Measurements from ENCODE around the gene NPRL2.

Gene NPRL2

GRCh38 chr3:50354850-50355249, 4.3 kb upstream of the NPRL2 start:
- Histone ChIP-seq H2AFZ (ENCODE audit: low read length) (no peak overlapping the region), H4K20me1 (ENCODE audit: insufficient read depth, low read length) (no peaks in the 10 kb centered on the region), H3K9ac (ENCODE audit: low read length) (no peak overlapping the region), H3K27ac (ENCODE audit: low read length) (no peak overlapping the region), H3K4me1 (ENCODE audit: low read length) (peaks cover 34% of the 10 kb centered on the region), H3K79me2 (ENCODE audit: low read length) (peaks cover 82% of the 10 kb centered on the region), H3K27me3 (replicated peaks; ENCODE audit: insufficient read depth, low read length) (no peaks in the 10 kb centered on the region), H3K4me2 (ENCODE audit: low read depth, low read length) (no peak overlapping the region), H3K9me3 (replicated peaks; ENCODE audit: insufficient read depth, low read length) (no peaks in the 10 kb centered on the region), H3K4me3 (ENCODE audit: low read length) (no peak overlapping the region), H3K36me3 (replicated peaks; ENCODE audit: insufficient read depth, low read length) (peaks cover 11% of the 10 kb centered on the region; the same call in 1 of the 2 replicates), H3F3A (ENCODE audit: insufficient read depth, low read length) (0 out of 2 replicates have a peak, but pooled peaks cover 6% of the 10 kb centered on the region), H3K9me2 (replicated peaks; ENCODE audit: insufficient read depth, low read length) (no peaks in the 10 kb centered on the region)
- no peak for DNase-seq
- TF ChIP-seq EZH2phosphoT487 (IDR thresholded peaks at IDR 0.05; ENCODE audit: low read length) (no peak), CTCF (IDR thresholded peaks at IDR 0.05; ENCODE audit: low read length) (no peak), EZH2 (optimal IDR thresholded peaks at IDR 0.05; ENCODE audit: low read depth, low read length) (no peak)

GRCh38 chr3:50354186-50354764, 3.7 kb upstream of the NPRL2 start:
- TF ChIP-seq EZH2phosphoT487 (IDR thresholded peaks at IDR 0.05; ENCODE audit: low read length) = no peak
- no peak for TF ChIP-seq CTCF (IDR thresholded peaks at IDR 0.05; ENCODE audit: low read length)
- no peak for TF ChIP-seq EZH2 (optimal IDR thresholded peaks at IDR 0.05; ENCODE audit: low read depth, low read length)
- Histone ChIP-seq H4K20me1 (ENCODE audit: insufficient read depth, low read length) (no peaks in the 10 kb centered on the region), H3K9me3 (replicated peaks; ENCODE audit: insufficient read depth, low read length) (no peaks in the 10 kb centered on the region), H3K79me2 (ENCODE audit: low read length) (peaks cover 88% of the 10 kb centered on the region), H3K27ac (ENCODE audit: low read length) (no peak overlapping the region), H2AFZ (ENCODE audit: low read length) (no peak overlapping the region), H3K27me3 (replicated peaks; ENCODE audit: insufficient read depth, low read length) (no peaks in the 10 kb centered on the region), H3K4me3 (ENCODE audit: low read length) (no peak overlapping the region), H3K9ac (ENCODE audit: low read length) (no peak overlapping the region), H3K36me3 (replicated peaks; ENCODE audit: insufficient read depth, low read length) (peaks cover 11% of the 10 kb centered on the region; the same call in 1 of the 2 replicates), H3K4me1 (ENCODE audit: low read length) (peaks cover 38% of the 10 kb centered on the region), H3K4me2 (ENCODE audit: low read depth, low read length) (no peak overlapping the region), H3F3A (ENCODE audit: insufficient read depth, low read length) (0 out of 2 replicates have a peak, but pooled peaks cover 6% of the 10 kb centered on the region), H3K9me2 (replicated peaks; ENCODE audit: insufficient read depth, low read length) (no peaks in the 10 kb centered on the region)
- no peak for DNase-seq

- H3F3A ChIP-seq (ENCODE audit: insufficient read depth, low read length) = 0 out of 2 replicates have a peak, but pooled peaks cover 6% of the 10 kb centered on the region
- H3K79me2 ChIP-seq (ENCODE audit: low read length) = peaks cover 86% of the 10 kb centered on the region
- TF ChIP-seq CTCF (IDR thresholded peaks at IDR 0.05; ENCODE audit: low read length) (no peak), EZH2 (optimal IDR thresholded peaks at IDR 0.05; ENCODE audit: low read depth, low read length) (no peak), EZH2phosphoT487 (IDR thresholded peaks at IDR 0.05; ENCODE audit: low read length) (no peak)
- H3K36me3 ChIP-seq (replicated peaks; ENCODE audit: insufficient read depth, low read length) = peaks cover 11% of the 10 kb centered on the region; the same call in 1 of the 2 replicates
- no peak overlapping the region for H3K9ac ChIP-seq (ENCODE audit: low read length)
- DNase-seq = no peak
- H4K20me1 ChIP-seq (ENCODE audit: insufficient read depth, low read length) = no peaks in the 10 kb centered on the region
- H3K4me1 ChIP-seq (ENCODE audit: low read length) = peaks cover 39% of the 10 kb centered on the region
- no peak overlapping the region for H3K4me3 ChIP-seq (ENCODE audit: low read length)
- H3K9me3 ChIP-seq (replicated peaks; ENCODE audit: insufficient read depth, low read length) = no peaks in the 10 kb centered on the region
- H3K9me2 ChIP-seq (replicated peaks; ENCODE audit: insufficient read depth, low read length) = no peaks in the 10 kb centered on the region
- no peaks in the 10 kb centered on the region for H3K27me3 ChIP-seq (replicated peaks; ENCODE audit: insufficient read depth, low read length)
- no peak overlapping the region for H3K4me2 ChIP-seq (ENCODE audit: low read depth, low read length)
- H2AFZ ChIP-seq (ENCODE audit: low read length) = no peak overlapping the region
- no peak overlapping the region for H3K27ac ChIP-seq (ENCODE audit: low read length)
Observed at GRCh38 chr3:50353245-50354004, 2.9 kb upstream of the NPRL2 start.

All from MM.1S (cell line).